HFFc6 (cell line): Measurements from ENCODE around the gene IGSF9B. TPM values are rescaled to one million over a fixed set of nuclear protein-coding genes. Genes with fewer than 3 reads are reported as not detected.

Experiments
- DNase-seq: peaks from one replicate; pipeline ENCODE4 v3.0.0-alpha.2; 2018
- H3K27ac Mint-ChIP-seq: 2 replicates; pipeline ENCODE4 v1.8.0; 2020; ENCODE audit warnings: mild to moderate bottlenecking, mixed read lengths
- H3K27me3 Mint-ChIP-seq: 2 replicates; pipeline ENCODE4 v1.8.0; 2021; ENCODE audit warnings: mild to moderate bottlenecking, moderate library complexity, mixed read lengths; ENCODE audit not compliant: insufficient read depth
- H3K36me3 Mint-ChIP-seq: 2 replicates; pipeline ENCODE4 v1.8.0; 2021; ENCODE audit warnings: low read depth, mixed read lengths
- H3K4me1 Mint-ChIP-seq: 2 replicates; pipeline ENCODE4 v1.8.0; 2020; ENCODE audit warnings: low read depth, mixed read lengths
- H3K4me3 Mint-ChIP-seq: 2 replicates; pipeline ENCODE4 v1.8.0; 2020; ENCODE audit warnings: mild to moderate bottlenecking, moderate library complexity, mixed read lengths
- H3K9me3 Mint-ChIP-seq: 2 replicates; pipeline ENCODE4 v1.8.0; 2020; ENCODE audit warnings: mild to moderate bottlenecking, mixed read lengths
- CTCF ChIP-seq: fragments of 200-600 bp; sonication (generic); IDR thresholded peaks from 2 replicates; pipeline ENCODE4 v1.5.0; 2021; ENCODE audit warnings: antibody characterized with exemption, mild to moderate bottlenecking
- total RNA-seq, 6 experiments: library from RNA; stranded (reverse); fragmentation: NEBNext Ultra II Directional; extraction: Animal tissue kit (Norgen Biotek cat#: 25700); gene quantifications; 2 replicates in 1 of 6; 3 replicates in 5 of 6; pipeline ENCODE4 v1.2.3, GENCODE V29; 2021

IGSF9B gene
- total RNA-seq, 6 experiments from 2014 or later, result not detected

DNA sequence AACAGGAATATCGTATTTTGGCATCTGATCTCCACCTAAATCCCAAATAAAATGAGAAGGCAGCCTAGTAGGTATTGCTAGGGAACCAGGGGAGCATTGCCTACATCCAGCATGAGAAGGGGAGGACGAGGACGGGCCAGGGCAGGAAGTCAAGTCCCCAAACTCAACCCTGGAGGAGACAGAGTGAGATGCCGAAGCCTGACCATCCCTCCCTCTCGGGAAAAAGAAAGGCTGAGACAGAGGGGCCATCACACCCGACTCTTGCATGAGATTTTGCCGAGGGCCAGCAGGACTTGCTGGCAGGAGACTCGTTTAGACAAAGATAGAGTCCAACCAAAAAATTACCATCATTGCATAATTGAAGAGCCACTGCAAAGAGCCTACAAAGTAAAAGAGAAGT, 61.2 kb downstream of the IGSF9B start:
- peaks cover 4% of the 10 kb centered on the region for H3K27me3 Mint-ChIP-seq
- H3K36me3 Mint-ChIP-seq, result no peaks in the 10 kb centered on the region
- H3K4me3 Mint-ChIP-seq, result no peak overlapping the region
- H3K9me3 Mint-ChIP-seq, result peaks cover 46% of the 10 kb centered on the region
- no peak for DNase-seq
- no peak overlapping the region for H3K27ac Mint-ChIP-seq
- H3K4me1 Mint-ChIP-seq, result no peaks in the 10 kb centered on the region
- no peak for TF ChIP-seq CTCF

DNA sequence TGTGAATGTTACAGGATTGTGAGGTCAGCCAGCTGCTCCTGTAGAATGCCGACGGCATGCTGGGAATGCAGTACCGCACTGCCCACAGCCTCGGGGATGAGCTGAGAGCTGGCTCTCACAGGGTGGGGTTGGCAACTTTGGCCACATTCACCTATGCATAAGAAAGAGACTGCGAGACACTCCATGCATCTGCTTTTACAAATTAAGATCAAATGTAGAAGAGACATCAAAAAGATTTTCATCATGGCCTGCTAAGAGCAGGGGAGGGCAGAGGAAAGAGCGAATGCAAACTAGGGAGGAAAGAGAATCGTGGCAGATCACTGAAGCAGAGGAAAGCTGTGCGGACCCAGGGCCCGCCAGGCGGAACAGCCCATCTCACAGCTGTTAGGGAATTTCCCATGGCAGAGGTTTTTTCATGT, 61.7 kb downstream of the IGSF9B start:
- Mint-ChIP-seq H3K27ac (no peak overlapping the region), H3K9me3 (peaks cover 50% of the 10 kb centered on the region), H3K4me1 (no peaks in the 10 kb centered on the region), H3K27me3 (peaks cover 4% of the 10 kb centered on the region), H3K4me3 (no peak overlapping the region), H3K36me3 (no peaks in the 10 kb centered on the region)
- no peak for DNase-seq
- no peak for TF ChIP-seq CTCF

DNA sequence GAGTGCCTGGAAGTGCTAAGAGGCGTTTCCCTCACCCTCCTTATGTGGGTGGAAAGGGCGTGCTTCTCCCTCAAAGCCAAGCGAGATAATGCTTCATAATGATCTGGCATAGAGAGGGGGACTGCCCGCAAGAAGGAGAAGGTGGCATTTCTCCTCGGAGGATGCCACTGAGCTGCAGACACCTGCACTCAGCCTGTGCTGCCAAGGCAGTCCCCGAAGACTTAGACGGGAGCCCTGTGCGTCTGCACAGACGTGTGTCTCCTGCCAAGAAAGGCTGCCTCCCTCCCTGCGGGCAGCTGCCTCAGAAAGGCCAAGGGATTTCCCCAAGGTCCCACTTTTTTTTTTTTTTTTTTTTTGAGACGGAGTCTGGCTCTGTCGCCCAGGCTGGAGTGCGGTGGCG, 63.4 kb downstream of the IGSF9B start:
- H3K4me1 Mint-ChIP-seq, result no peaks in the 10 kb centered on the region
- TF ChIP-seq CTCF, result no peak
- DNase-seq, result no peak
- H3K36me3 Mint-ChIP-seq, result no peaks in the 10 kb centered on the region
- H3K27ac Mint-ChIP-seq, result no peak overlapping the region
- H3K4me3 Mint-ChIP-seq, result no peak overlapping the region
- H3K27me3 Mint-ChIP-seq, result peaks cover 4% of the 10 kb centered on the region
- peaks cover 52% of the 10 kb centered on the region for H3K9me3 Mint-ChIP-seq

DNA sequence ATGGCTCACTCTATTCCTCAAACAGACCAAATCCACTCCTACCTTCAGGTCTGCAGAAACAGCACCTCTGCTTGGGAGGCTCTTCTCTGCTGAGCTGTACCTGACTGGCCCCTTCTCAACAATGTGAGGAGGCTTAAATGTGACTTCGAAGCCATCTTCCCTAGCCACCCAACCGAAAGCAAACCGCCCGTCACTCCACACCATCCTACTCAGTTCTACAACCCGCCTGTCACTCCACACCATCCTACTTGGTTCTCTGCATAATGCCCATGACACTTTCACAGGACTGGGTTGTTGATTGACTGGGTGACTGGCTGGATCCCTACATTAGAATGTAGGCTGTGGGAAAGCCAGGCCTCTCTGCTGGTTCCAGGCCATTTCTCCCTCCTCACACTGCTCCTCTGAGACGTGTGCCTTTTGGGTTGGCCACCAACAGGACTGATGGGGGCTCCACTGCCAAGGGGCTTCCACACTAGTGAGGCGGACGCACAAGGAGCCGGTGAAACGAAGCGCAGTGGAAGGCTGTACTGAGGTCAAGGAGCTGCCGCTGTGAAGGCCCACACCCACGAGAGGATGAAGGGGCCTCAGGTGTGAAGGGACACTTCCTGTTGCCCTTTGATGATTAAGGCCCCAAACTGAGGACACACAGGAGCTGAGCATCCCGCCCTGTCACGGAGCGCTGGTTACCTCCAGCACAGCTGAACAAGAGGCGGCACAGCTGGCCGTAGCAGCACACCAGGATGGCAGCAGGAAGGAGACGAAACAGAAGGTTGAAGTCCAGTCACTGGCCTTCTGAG, 64.0 kb downstream of the IGSF9B start:
- H3K36me3 Mint-ChIP-seq, result no peaks in the 10 kb centered on the region
- peaks cover 4% of the 10 kb centered on the region for H3K27me3 Mint-ChIP-seq
- no peak overlapping the region for H3K4me3 Mint-ChIP-seq
- DNase-seq, result no peak
- TF ChIP-seq CTCF, result no peak
- no peak overlapping the region for H3K27ac Mint-ChIP-seq
- H3K9me3 Mint-ChIP-seq, result peaks cover 57% of the 10 kb centered on the region
- no peaks in the 10 kb centered on the region for H3K4me1 Mint-ChIP-seq

DNA sequence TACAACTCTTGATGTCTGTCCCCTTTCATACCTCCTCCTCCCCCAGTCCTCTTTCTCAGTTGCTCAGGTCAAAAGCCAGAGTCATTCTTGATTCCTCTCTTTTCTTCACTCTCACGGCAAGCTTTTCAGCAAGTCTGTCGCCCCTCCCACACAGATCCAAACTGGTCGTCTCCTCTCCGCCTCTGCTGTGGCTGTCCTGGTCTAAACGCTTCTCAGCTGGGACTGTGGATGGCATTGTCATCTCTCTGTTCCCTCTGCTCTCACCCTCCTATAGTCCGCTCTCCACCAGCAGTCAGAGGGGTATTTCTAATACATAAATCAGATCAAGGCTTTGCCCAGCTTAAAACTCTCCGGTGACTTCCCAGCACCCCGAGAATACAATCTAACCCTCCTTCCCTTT, 64.6 kb downstream of the IGSF9B start:
- no peak for DNase-seq
- no peaks in the 10 kb centered on the region for H3K36me3 Mint-ChIP-seq
- peaks cover 4% of the 10 kb centered on the region for H3K27me3 Mint-ChIP-seq
- H3K4me1 Mint-ChIP-seq, result no peaks in the 10 kb centered on the region
- H3K4me3 Mint-ChIP-seq, result no peak overlapping the region
- peaks cover 58% of the 10 kb centered on the region for H3K9me3 Mint-ChIP-seq
- TF ChIP-seq CTCF, result no peak
- no peak overlapping the region for H3K27ac Mint-ChIP-seq
